ENCODE measurements around the gene CFC1B. TPM values are rescaled to one million over a fixed set of nuclear protein-coding genes. Genes with fewer than 3 reads are reported as not detected.

CFC1B gene
- not detected for total RNA-seq

GRCh38 chr2:130520992-130521391, at the start of gene CFC1B:
Gene CFC1B, plus strand, starts transcription at chr2:130521222. Its CDS starts 263 bp downstream, at chr2:130521485.

DNA sequence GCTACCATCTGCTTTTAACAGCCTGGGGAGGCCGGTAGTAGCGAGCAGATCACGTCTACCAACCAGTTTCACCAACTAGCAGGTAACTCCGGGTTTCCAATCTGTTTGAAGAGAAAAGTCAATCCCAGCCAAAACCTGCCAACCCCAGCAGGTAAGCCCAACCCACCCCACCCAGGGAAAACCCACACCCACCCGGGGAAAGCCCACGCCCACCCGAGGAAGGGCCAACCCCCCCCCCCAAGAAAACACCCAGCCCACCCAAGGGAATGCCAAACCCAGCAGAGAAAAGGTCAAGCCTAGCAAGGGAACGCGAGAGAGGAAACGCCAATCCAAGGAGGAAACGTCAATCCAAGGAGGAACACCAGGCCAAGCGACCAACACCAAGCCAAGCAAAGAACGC, 11.8 kb upstream of the CFC1B start, which contains the start of gene POTEI:
Gene POTEI, minus strand, starts transcription at position 101 of the 400 bp plus-strand sequence. Its CDS starts 93 bp downstream, at position 8.

Other genes starting within 250 kb of the CFC1B start
- 10 to 100 TPM; 58.8 to 62.2 TPM for gene IMP4, start 178.3 kb upstream of the CFC1B start, total RNA-seq
- 10 to 100 TPM; 94.7 to 95.3 TPM for gene PTPN18, start 165.2 kb upstream of the CFC1B start, total RNA-seq
- not detected for gene POTEI, start 11.9 kb upstream of the CFC1B start, total RNA-seq
- not detected for gene CFC1, start 78.4 kb downstream of the CFC1B start, total RNA-seq
- gene POTEJ, start 90.2 kb downstream of the CFC1B start, total RNA-seq = not detected
- not detected for gene GPR148, start 207.8 kb downstream of the CFC1B start, total RNA-seq
- not detected for gene AMER3, start 234.3 kb downstream of the CFC1B start, total RNA-seq

All from activated naive CD4-positive, alpha-beta T cell treated with anti-CD3 and anti-CD28 coated beads, Interleukin-2, amount 10 ng/mL, durations not matched to agents 5 hours and 36 hours (primary cell).